Measurements from ENCODE around the gene RTN4R.
"Not testable (repeated sequence)": the region's sequence is repeated elsewhere in the genome, so short reads cannot be mapped to it uniquely, and the experiment has no call there.

Gene RTN4R

GRCh38 chr22:20268279-20269012 lies at the start of gene RTN4R:
Gene RTN4R (minus strand): TSS chr22:20268318. CDS start chr22:20268092, 226 bp downstream.
- peak; percentile 86 for DNase-seq (ENCODE audit: low spot score)
- in situ Hi-C loops (cut with MboI; ENCODE audit: low sequenced_read_pairs, unreplicated experiment): no loop called here
- peak; percentile 92 for TF ChIP-seq CTCF (IDR thresholded peaks at IDR 0.05; ENCODE audit: borderline replicate concordance, control extremely low read depth, extremely low read depth, insufficient read depth, missing control alignments)

- DNase-seq (ENCODE audit: low spot score); in situ Hi-C loops (cut with MboI; ENCODE audit: low sequenced_read_pairs, unreplicated experiment): not testable (repeated sequence)
- peak; percentile 45 for TF ChIP-seq CTCF (IDR thresholded peaks at IDR 0.05; ENCODE audit: borderline replicate concordance, control extremely low read depth, extremely low read depth, insufficient read depth, missing control alignments)
These were observed 49.4 kb upstream of the RTN4R start for GRCh38 chr22:20317402-20318042.

- in situ Hi-C loops (cut with MboI; ENCODE audit: low sequenced_read_pairs, unreplicated experiment): no loop called here
- no peak for DNase-seq (ENCODE audit: low spot score)
- no peak for TF ChIP-seq CTCF (IDR thresholded peaks at IDR 0.05; ENCODE audit: borderline replicate concordance, control extremely low read depth, extremely low read depth, insufficient read depth, missing control alignments)
These were observed 48.8 kb upstream of the RTN4R start for GRCh38 chr22:20316844-20317401.

- DNase-seq (ENCODE audit: low spot score): no peak
- TF ChIP-seq CTCF (IDR thresholded peaks at IDR 0.05; ENCODE audit: borderline replicate concordance, control extremely low read depth, extremely low read depth, insufficient read depth, missing control alignments): no peak
- in situ Hi-C loops (cut with MboI; ENCODE audit: low sequenced_read_pairs, unreplicated experiment): no loop called here
These were observed 48.2 kb upstream of the RTN4R start for GRCh38 chr22:20316217-20316843.

GRCh38 chr22:20315337-20316216 lies 47.5 kb upstream of the RTN4R start:
- no peak for TF ChIP-seq CTCF (IDR thresholded peaks at IDR 0.05; ENCODE audit: borderline replicate concordance, control extremely low read depth, extremely low read depth, insufficient read depth, missing control alignments)
- in situ Hi-C loops (cut with MboI; ENCODE audit: low sequenced_read_pairs, unreplicated experiment): no loop called here

GRCh38 chr22:20314741-20315336 lies 46.7 kb upstream of the RTN4R start:
- in situ Hi-C loops (cut with MboI; ENCODE audit: low sequenced_read_pairs, unreplicated experiment); DNase-seq (ENCODE audit: low spot score): not testable (repeated sequence)

More at GRCh38 chr22:20315337-20316216, 47.5 kb upstream of the RTN4R start:
- no peak for DNase-seq (ENCODE audit: low spot score)

- in situ Hi-C loops (cut with MboI; ENCODE audit: low sequenced_read_pairs, unreplicated experiment); DNase-seq (ENCODE audit: low spot score): not testable (repeated sequence)
These were observed 46.1 kb upstream of the RTN4R start for GRCh38 chr22:20314206-20314605.

GRCh38 chr22:20313306-20314077 lies 45.4 kb upstream of the RTN4R start:
- DNase-seq (ENCODE audit: low spot score); in situ Hi-C loops (cut with MboI; ENCODE audit: low sequenced_read_pairs, unreplicated experiment): not testable (repeated sequence)

Data from GM13976 (cell line).